PFSK-1 (cell line): ENCODE data around the gene SENP1.

Source experiments
- FOXP2 ChIP-seq: optimal IDR thresholded peaks from 2 replicates; pipeline ENCODE3; 2011; ENCODE audit warnings: borderline replicate concordance, control low read depth, inconsistent platforms; ENCODE audit not compliant: insufficient read depth; ENCODE audit errors: extremely low read length, extremely low read depth
- REST ChIP-seq, 2 experiments: IDR thresholded peaks; 2 replicates each; pipeline versions ENCODE4 v1.6.1 to v1.8.0; 2011 to 2012; ENCODE audit warnings: low read depth in 2 of 2, low read length in 2 of 2, control low read depth in 1 of 2, inconsistent platforms in 1 of 2, mild to moderate bottlenecking in 1 of 2, moderate library complexity in 1 of 2; ENCODE audit not compliant: insufficient read depth in 1 of 2
- SIN3A ChIP-seq: IDR thresholded peaks from 2 replicates; pipeline ENCODE4 v1.6.1; 2012; ENCODE audit warnings: mild to moderate bottlenecking, low read length, moderate library complexity, borderline replicate concordance; ENCODE audit not compliant: insufficient read depth
- TAF1 ChIP-seq: IDR thresholded peaks from 2 replicates; pipeline ENCODE4 v1.6.1; 2012; ENCODE audit warnings: low read length, control low read depth, borderline replicate concordance; ENCODE audit not compliant: insufficient read depth

The SENP1 gene

GRCh38 chr12:47995981-47996401 lies 109.9 kb downstream of the SENP1 start:
- peak in 1 of 2 experiments; percentile 71; a peak in 1 of 4 replicates for TF ChIP-seq REST (IDR thresholded peaks at IDR 0.05; ENCODE audit: insufficient read depth in 1 of 2, low read depth in 2 of 2, low read length in 2 of 2)
- no peak for TF ChIP-seq TAF1

DNA sequence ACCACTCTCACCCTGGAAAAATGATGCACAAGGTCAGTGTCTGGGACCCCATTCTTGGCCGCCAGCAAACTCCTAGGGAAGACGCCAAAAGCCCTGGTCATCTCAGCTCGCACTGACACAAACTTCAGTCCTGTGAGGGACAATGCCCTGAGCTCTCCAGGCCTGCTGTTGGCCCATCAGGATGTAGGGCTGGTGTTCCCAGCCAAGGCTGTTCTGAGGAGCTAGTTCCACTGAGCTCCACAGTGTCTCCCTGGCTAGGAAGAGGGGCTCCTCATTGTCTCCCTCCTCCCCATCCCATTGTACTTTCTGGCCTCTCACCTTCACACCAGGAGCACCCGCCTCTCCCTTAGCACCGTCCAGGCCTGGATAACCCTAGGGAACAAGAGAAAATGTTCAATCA lies 112.4 kb downstream of the SENP1 start:
- TF ChIP-seq TAF1 (no peak), FOXP2 (no peak), SIN3A (no peak)
